GM21360 (cell line): ENCODE data around the gene SMPX.

ENCODE experiments used
- ATAC-seq: cut with Tn5 transposase; IDR thresholded peaks from one replicate; pipeline ENCODE4 v1.9.1; 2021; ENCODE audit warnings: mild to moderate bottlenecking, moderate library complexity; ENCODE audit not compliant: unreplicated experiment

The SMPX gene

DNA sequence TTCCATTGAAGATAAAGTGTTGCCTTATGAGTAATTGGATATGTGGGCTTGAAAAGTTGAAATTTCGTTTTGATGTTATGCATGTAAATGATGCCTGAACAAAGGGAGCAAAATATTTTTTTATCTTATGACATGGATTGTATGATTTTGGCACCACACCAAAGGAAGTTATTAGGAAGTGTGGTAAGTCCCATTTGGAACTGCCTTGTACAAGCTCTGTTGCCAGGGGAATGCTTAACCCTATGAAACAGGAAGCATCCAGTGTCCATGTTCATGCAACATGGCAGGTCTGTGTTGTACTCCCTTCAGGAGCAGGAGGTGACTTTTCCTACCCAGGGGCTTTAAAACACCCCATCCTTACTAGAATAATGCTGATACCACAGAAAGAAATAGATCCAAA, 13.2 kb downstream of the SMPX start:
- ATAC-seq = no peak

DNA sequence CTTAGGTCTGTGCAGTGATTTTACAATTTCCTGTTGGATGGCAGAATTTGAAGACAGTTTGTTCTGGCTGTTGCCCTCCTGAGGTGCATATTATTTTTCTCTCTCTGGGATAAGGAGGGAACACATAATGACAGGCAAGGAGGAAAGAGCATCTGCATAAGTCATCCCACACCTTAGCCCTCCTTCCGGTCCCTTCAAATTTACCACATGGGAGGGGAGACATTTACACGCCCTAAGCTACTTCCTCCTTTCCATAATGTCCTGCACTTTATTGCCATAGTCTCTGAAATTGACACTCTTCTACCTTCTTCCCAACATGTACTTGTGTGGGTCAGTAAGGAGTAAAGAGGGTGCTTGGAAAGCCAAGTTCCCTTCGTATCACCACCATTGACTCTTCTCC, 13.9 kb downstream of the SMPX start:
- no peak for ATAC-seq

DNA sequence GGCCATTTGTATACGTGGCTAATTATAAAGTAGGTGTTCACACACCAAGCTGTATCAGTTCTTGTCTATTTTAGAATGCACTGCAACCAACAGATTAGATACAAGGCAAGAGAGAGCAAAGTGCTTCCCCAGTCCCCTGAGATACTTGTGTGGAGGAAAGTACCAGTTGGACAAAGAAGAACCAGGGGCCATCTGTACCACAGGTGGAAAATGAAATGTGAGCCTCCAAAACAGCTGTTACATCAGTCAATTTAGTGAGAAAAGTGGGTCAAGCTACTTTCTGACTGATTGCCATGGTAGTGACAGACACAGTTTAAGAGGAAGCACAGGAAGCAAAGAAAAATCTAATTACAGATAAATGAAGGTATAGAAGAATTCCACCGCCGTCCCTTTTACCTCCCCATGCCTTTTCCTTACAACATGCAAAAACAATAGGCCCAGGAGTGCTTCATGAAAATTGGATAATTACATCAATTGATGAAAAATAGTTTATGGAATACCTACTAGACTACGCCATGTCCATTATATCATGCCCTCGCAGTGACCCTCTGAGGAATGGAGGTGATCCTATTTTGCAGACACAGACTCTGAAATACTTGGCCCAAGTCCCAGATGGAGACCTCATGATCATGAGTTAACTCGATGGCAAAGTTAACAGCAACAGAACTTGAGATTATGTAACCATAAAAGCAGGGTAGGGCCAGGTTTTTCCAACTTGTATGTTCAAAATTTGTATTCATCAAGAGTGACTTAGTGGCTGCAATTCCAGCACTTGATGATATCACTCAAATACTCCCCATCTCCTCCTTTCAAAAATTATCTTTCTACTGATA, 15.8 kb downstream of the SMPX start:
- no peak for ATAC-seq

DNA sequence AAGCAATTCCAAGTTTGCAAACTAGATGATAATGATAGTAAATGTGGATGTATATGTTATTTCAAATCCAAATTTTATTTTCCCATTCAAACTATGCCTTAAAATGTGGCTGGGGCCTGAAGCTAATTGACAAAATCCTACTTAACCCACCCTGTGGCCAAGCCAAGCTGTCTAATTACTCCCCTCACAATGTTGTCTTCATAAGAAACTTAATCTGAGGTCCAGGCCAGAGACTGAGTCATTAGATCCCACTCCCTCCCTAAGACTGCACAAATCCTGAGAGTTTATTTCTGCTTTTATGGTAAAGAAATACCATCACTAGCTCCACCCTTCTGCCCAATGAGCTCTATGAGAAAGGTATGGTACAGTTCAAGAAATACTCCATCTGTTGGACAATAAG, 16.6 kb downstream of the SMPX start:
- ATAC-seq = no peak

DNA sequence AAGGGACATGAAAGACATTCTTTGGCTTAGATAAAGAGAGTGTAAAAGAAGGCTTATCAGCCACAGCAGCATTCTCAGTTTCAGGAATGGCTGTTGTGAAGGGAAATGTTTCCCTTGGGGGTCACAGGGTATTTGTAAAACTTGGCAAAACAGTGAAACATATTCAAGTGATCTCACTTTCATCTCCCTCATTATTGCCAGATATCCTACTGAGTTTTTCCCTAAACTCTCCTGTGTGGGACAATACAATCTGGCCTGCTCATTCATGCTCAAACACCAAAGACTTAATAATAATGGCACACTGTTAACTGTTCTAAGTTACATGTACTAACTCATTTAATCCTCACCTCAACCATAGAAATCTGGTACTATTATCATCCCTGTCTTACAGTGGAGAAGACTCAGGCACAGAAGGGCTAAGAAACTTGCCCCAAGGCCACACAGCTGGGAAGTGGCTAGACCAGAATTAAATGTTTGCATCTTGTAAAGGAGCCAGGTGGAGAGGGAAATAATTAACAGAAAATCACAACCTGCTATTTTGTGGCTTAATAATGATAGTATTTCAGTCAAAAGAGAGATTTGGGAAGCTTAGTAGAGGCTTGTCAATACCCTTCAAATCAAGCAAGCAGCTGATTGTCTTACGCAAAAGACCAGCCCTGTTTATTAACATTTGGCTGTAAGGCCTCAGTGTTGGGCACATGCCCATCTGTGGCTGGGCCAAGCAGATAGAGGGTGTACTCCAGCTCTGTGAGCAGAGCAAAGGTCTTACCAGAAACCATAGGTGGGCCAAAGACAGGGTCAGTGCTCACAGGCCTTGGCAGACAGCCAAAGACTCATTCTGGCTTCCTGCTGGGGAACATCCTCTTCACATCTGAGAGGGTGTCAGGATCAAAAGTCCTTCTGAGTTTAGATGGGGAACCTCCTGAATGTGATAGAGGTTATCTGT, 17.3 kb downstream of the SMPX start:
- no peak for ATAC-seq

GRCh38 chrX:21738950-21739287, 19.0 kb downstream of the SMPX start:
- ATAC-seq = no peak

GRCh38 chrX:21738210-21738949, 19.5 kb downstream of the SMPX start:
- ATAC-seq = no peak

DNA sequence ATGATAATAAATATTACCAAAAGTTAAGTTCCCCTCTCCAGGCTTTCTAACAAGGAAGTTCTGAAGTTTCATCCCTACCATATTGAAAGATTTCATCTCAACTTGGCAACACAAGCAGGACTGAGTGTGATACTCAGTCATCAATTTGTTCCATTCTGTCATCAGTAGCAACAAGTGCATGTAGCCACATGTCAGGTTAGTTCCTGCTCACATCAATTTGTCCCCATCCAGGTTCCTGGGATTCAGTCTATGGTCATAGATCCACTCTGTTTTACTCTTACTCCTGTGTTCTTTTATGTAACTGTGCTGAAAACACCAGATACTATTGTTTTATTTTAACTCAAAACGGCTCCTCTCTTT, 22.2 kb downstream of the SMPX start:
- no peak for ATAC-seq

DNA sequence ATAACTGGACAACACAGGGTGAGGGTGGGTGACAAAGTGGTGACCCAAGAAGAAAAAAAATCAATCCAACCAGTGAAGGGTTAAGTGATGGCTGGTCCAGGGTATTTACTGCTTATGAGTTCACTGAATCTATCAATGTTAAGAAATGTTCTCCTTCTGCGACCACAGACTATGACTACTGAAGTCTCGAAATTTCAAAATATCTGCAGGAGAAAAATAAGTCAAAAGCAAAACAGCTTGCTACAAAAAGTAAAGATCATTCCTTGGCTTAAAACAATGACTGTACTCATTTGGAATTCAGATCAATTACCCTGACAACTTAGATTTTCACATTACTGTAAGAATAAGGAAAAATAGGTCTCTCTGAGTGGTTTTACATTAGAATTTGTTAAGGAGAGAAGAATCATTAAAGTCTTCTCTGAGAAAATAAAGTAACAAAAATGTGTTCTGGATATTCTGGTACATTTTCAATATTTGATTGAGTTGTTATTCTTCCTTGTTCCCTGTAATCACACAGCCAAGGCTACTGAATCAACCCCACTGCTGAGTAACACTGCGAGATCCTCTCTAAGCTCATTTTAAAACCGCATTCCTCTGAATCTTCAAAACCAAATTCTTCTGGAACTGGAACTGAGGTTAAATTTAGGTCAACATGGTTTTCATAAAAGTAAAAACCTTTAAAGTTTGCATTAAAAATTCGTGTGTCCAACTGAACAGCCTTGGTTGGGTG, 22.7 kb downstream of the SMPX start:
- no peak for ATAC-seq

DNA sequence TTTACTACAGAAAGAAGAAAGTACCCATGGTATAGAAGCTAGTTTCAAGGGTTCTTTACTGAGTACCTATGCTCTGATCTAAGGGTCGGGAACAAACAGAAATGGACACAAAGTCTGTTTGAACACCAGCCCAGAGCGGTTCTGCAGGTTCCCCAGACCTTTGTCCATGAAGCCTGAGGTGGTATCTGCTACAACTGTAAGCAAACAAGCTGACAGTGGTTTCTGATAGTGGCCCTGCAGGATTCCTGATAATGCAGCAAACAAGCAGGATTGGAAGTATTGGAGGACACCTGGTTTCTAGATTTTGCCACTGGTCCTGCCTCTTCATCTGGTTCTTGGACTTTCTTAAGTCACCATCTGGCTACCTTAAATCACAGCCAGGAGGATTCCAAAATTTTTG, 23.7 kb downstream of the SMPX start:
- ATAC-seq = no peak

DNA sequence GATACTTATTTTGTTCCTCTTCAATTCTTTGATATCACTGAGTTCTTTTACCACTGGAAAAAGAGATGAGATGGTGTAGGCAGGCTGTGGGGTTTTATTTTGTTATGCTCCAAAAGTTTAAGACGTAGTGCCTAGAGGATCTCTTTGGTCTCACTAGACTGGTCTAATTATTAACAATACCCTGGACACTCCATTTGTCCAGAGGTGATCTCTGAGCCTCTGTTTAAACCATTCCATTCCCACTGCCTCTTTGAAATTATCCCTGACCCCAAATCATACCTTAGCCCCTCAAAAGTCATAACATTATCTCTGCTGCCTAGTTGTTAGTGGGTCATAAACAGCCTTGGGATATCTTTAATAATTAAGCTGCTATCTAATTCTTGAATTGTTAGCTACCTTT, 24.2 kb downstream of the SMPX start:
- ATAC-seq = no peak

GRCh38 chrX:21730026-21730425, 27.9 kb downstream of the SMPX start:
- ATAC-seq = no peak

DNA sequence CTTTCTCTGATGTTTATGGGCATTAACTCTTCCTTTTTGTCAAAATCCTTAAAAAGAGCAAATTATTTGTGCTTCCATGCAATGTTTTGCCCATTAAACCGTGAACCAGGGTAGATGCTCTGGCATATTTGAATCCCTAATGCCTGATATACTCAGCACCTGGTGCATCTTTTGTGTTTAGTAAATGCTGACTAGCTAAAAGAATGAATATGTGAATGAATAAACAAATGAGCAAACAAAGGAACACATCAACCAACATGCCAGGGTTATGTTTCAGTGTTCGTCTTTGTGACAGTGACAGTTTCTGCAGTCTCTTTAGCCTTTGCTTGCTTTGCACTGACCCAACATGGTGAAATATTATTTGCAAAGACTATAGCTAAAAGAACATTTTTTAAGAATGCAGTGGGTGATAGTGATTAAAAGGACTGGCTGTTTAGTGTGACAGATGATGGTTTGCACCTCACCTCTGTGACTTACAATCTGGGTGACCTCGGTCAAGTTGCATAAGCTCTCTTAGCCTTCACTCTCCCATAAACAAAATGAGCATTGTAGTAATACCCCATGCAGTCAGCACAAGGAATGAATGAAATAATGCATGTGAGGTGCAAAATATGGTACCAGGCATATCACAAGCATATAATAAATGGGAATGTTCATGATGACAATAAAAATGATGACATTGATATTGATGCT, 29.5 kb downstream of the SMPX start:
- ATAC-seq = no peak

- no peak for ATAC-seq
Measured at GRCh38 chrX:21725916-21726315, 32.0 kb downstream of the SMPX start.

DNA sequence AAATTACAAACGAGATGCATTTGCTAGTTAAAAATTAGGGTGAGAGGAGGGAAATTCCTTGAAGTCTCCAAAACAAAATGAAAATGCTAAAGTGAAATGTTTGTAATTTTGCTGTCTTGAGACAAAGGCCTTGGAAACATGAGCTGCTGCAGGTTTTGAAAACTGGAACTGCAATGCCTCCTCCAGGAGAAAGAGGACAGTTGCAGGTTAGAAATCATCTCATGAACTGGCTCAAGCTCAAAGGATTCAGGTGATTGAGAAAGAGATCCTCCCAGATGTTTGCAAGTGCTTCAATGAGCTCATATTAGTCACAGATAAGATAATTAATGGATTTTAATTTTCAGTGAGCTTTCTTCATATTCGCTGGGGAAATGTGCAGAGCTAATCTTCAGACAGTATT, 32.4 kb downstream of the SMPX start:
- ATAC-seq = no peak

- ATAC-seq = no peak
Measured at GRCh38 chrX:21723814-21724213, 34.1 kb downstream of the SMPX start.

DNA sequence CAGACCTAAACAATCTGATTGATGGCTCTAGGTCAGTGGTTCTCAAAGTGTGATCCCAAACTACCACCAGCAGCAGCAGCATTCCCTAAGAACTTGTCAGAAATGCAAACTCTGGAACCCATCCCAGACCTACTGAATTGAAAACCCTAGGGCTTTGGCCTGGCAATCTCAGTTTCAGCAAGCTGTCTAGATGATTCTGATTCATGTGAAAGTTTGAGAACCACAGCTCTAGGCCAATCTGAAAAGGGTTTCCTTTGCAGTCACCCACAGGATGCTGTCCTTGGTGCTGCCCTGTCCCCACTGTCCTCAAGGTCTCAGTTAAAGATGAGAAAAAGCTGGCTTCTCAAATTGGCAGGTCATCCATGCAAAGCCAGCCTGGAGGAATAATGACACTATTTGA, 34.8 kb downstream of the SMPX start:
- no peak for ATAC-seq

DNA sequence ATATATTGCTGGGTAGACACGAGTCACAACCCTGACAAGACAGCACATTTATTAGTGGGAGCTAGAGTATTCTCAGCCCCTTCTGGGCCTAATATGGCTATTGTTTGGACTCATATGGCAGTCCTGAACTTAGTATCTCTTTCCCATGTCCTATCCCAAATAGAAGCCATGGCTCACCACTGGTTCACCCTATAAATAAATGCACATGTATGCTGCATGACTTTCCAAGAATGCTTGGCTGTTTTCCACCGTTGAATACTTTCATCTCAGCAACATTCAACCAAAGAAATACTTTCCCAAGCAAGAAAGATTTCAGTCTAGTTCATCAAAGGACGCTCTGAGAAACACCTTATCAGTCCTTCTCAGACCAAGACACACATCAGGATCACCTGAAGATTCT, 36.7 kb downstream of the SMPX start:
- ATAC-seq = no peak

- no peak for ATAC-seq
Measured at GRCh38 chrX:21718575-21718974, 39.3 kb downstream of the SMPX start.

DNA sequence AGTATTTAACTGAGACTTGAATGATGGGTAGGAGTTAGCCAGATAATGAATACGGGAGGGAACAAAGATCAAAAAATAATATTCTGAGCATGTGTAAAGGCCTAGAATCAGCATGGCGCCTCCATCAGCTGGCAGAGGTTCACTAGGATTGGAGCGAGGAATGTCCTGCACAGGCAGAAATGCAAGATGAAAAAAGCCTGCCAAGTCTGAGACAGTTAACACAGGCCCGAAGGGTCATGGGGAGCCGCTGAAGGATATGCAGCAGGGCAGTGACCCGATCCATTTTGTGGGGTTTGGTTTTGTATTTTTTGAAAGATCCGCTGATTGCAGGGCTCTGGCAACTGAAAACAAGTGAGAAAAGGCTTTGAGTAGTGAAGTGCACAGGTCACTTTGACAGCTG, 40.1 kb downstream of the SMPX start:
- ATAC-seq = no peak
